ENCODE data around the gene SLC27A6. TPM values are rescaled to one million over a fixed set of nuclear protein-coding genes. Genes with fewer than 3 reads are reported as not detected.

Gene SLC27A6
- total RNA-seq, 4 donors from 2014 or later, result 0.40 to 2.9 (median 0.88) TPM; not detected in 1

DNA sequence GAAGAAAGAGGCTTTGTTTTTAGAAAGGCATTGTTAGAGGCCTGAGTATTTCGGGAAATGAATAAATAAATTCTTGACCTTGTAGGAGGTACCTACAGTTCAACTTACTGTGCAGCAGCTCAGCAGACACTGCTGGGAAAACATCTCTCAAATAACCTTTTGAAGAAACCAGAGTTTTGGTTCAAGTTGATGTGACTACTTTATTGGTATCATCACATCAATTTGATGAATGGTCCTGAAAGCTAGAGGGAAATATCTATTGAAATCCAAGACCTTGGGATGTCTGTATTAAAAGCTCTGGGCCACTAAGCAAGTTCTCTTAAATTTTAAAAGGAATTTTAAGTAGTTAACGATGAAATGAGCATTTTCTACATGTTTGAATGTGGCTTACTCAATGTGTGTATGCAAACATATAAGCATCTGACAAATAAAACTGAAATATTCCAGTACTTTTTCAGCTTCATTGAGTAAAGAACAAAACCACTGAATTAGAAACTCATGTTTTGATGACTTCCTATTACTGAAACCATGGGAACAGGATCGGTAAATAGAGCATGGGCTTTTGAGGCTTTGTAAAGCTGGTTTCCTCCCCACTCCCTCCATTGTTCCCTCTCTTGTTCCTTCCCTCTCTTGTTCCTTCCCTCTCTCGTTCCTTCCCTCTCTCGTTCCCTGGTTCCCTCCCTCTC lies 36.7 kb downstream of the SLC27A6 start:
- Histone ChIP-seq H3K36me3 (no peaks in the 10 kb centered on the region), H3K9me3 (no peaks in the 10 kb centered on the region), H3K4me1 (peaks cover 0 to 14% of the 10 kb centered on the region in 2 donors), H3K27me3 (no peaks in the 10 kb centered on the region), H3K27ac (peak overlapping the region in 1 of 3 donors; percentile 9), H3K4me3 (replicated peaks in 1 of 3) (no peak overlapping the region)
- DNase-seq, result no peak
- intact Hi-C loops (cut with DNase I), result no loop called here
- TF ChIP-seq, protein P1, sequence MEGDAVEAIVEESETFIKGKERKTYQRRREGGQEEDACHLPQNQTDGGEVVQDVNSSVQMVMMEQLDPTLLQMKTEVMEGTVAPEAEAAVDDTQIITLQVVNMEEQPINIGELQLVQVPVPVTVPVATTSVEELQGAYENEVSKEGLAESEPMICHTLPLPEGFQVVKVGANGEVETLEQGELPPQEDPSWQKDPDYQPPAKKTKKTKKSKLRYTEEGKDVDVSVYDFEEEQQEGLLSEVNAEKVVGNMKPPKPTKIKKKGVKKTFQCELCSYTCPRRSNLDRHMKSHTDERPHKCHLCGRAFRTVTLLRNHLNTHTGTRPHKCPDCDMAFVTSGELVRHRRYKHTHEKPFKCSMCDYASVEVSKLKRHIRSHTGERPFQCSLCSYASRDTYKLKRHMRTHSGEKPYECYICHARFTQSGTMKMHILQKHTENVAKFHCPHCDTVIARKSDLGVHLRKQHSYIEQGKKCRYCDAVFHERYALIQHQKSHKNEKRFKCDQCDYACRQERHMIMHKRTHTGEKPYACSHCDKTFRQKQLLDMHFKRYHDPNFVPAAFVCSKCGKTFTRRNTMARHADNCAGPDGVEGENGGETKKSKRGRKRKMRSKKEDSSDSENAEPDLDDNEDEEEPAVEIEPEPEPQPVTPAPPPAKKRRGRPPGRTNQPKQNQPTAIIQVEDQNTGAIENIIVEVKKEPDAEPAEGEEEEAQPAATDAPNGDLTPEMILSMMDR (IDR thresholded peaks at IDR 0.05), result no peak
- no peak for TF ChIP-seq POLR2A (IDR thresholded peaks at IDR 0.05)
- WGBS, 2 donors, result 45 to 51% methylated on average over 5 of the region's 5 CpGs

- Histone ChIP-seq H3K4me1 (peaks cover 0 to 14% of the 10 kb centered on the region in 2 donors), H3K4me3 (replicated peaks in 1 of 3) (no peak overlapping the region), H3K36me3 (no peaks in the 10 kb centered on the region), H3K27me3 (no peaks in the 10 kb centered on the region), H3K9me3 (no peaks in the 10 kb centered on the region), H3K27ac (no peak overlapping the region)
- 77 to 83% methylated on average over 2 of the region's 2 CpGs for WGBS, 2 donors
- intact Hi-C loops (cut with DNase I), result no loop called here
- TF ChIP-seq, protein P1 (IDR thresholded peaks at IDR 0.05), result no peak
- TF ChIP-seq POLR2A (IDR thresholded peaks at IDR 0.05), result no peak
- no peak for DNase-seq
Observed at GRCh38 chr5:129002527-129002842, 37.2 kb downstream of the SLC27A6 start.

- intact Hi-C loops (cut with DNase I), result no loop called here
- WGBS, 2 donors, result 85 to 89% methylated on average over 2 of the region's 2 CpGs
- H3K27ac ChIP-seq, result no peak overlapping the region
Observed at GRCh38 chr5:129003232-129003631, 37.9 kb downstream of the SLC27A6 start.

GRCh38 chr5:129014185-129014584 lies 48.9 kb downstream of the SLC27A6 start:
- no peak for DNase-seq
- Histone ChIP-seq H3K36me3 (no peaks in the 10 kb centered on the region), H3K9me3 (no peaks in the 10 kb centered on the region), H3K27ac (no peak overlapping the region), H3K4me3 (replicated peaks in 1 of 3) (no peak overlapping the region), H3K27me3 (no peaks in the 10 kb centered on the region), H3K4me1 (no peaks in the 10 kb centered on the region)
- 85 to 86% methylated on average over 4 of the region's 4 CpGs for WGBS, 2 donors
- intact Hi-C loops (cut with DNase I), result no loop called here
- TF ChIP-seq, protein P1 (IDR thresholded peaks at IDR 0.05), result no peak
- TF ChIP-seq POLR2A (IDR thresholded peaks at IDR 0.05), result no peak

More at GRCh38 chr5:129003232-129003631, 37.9 kb downstream of the SLC27A6 start:
- no peaks in the 10 kb centered on the region for H3K36me3 ChIP-seq
- no peaks in the 10 kb centered on the region for H3K27me3 ChIP-seq
- H3K9me3 ChIP-seq, result no peaks in the 10 kb centered on the region
- H3K4me3 ChIP-seq (replicated peaks in 1 of 3), result no peak overlapping the region
- H3K4me1 ChIP-seq, result peaks cover 0 to 14% of the 10 kb centered on the region in 2 donors
- no peak for DNase-seq
- TF ChIP-seq, protein P1 (IDR thresholded peaks at IDR 0.05), result no peak
- TF ChIP-seq POLR2A (IDR thresholded peaks at IDR 0.05), result no peak

GRCh38 chr5:129018837-129019236 lies 53.5 kb downstream of the SLC27A6 start:
- no peaks in the 10 kb centered on the region for H3K36me3 ChIP-seq
- no peaks in the 10 kb centered on the region for H3K27me3 ChIP-seq
- H3K4me3 ChIP-seq (replicated peaks in 1 of 3), result no peak overlapping the region
- DNase-seq, result no peak
- H3K9me3 ChIP-seq, result no peaks in the 10 kb centered on the region
- H3K27ac ChIP-seq, result no peak overlapping the region
- TF ChIP-seq POLR2A (IDR thresholded peaks at IDR 0.05), result no peak
- TF ChIP-seq, protein P1 (IDR thresholded peaks at IDR 0.05), result no peak
- H3K4me1 ChIP-seq, result peaks cover 0 to 10% of the 10 kb centered on the region in 2 donors
- intact Hi-C loops (cut with DNase I), result no loop called here

Measured in thyroid gland (tissue), 4 donors.